Activated CD4-positive, alpha-beta T cell treated with anti-CD3 and anti-CD28 coated beads for 48 hours (primary cell): ENCODE data around the gene DPYD.

Experiments
- DNase-seq: peaks from one replicate; pipeline ENCODE4 v3.0.0-alpha.2; 2020

Gene DPYD

DNA sequence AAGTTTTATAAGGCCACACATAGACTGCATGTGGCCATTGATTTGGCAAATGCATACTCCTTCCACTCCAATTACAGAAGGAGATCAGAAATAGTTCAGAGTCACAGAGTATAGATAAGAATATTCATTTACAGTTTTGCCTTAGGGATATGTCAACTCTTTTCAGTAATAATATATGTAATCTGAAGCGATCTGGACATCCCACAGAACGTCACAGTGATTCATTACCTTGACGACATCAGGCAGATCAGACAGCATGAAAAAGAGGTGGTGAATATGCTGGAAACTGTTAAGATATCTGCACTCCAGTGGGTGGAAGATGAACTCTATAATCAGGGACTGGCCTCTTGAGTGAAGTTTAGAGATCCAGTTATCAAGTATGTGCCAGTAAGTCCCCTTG lies 240.4 kb downstream of the DPYD start:
- no peak for DNase-seq

DNA sequence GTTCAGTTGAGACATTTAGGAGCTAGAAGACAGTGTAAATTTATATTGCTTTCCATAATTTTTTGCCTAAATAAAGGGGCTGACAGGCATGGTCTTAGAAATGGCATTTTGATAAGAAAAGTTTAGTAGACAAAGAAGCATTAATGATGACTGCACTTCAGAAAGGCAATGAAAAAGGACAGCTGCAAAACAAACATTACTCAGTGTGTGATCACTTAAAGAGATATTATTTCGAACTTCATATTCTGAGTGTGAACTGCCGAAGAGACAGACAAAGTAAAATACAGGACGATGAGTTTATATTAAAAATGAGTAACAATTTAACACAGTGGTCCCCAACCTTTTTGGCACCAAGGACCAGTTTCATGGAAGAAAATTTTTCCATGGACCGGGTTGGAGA lies 243.1 kb downstream of the DPYD start:
- no peak for DNase-seq

DNA sequence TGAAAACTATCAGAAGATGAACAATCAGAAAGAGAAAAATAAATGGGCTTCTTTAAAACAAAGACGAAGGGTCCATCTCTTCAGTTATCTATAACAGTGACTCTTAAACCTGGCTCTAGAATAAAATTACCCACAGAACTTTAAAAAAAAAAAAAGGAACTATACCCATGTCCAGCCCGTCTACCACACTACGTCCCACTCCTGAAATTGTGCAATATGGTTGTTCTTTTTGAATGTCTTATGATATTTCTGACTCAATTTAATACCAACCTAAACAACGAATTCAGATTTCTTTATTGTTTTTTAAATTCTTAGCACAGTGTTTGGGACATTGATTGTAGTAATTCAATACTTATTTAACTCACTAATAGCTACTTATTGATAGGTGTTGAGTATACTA lies 246.3 kb downstream of the DPYD start:
- DNase-seq, result no peak

DNA sequence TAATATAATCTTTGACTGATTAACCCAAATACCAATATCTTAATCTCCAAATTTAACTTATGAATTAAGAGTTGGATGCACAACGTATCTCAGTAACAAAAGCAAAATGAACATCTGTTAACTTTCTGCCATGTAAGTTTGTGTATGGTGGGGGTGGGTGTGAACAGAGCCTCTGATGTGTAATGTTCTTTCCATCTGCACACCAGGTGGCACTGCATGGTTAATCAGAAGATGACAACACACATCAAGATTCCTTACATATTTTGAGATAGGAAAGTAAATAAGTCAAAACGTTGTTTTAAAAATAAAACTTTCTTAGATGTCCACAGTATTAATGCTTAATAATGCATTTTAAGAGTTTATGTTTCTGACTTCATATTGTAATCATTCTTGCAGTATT lies 251.9 kb downstream of the DPYD start:
- DNase-seq, result no peak

DNA sequence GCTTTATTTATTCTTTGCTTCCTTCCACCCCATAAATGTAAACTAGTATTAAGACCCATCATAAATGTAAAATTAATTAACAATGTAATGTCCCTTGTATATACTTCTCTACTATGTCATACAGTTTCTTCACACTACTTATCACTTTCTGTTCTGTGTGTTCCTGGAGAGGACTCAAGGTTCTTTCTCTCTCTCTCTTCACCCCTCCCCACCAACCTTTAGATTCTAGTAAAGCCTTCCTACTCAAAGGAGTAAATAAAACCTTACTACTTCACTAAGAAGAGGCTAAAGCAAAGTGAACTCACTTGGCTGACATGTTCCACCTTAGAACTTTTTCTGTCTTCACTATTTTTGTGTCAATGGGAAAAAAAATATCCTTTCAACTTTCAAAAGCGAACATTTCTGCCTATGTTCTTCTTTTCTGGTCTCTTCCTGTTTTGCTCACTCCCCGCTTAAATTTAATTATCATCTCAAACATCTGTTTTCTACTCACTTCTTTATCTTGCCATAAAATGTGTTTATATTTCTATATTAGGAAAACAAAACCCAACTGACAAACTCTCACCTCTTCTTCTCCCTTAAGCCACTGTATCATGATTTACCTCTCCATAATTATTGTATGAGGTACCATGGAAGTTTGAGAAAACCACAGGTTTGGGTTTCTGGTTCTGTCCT lies 260.3 kb downstream of the DPYD start:
- no peak for DNase-seq

DNA sequence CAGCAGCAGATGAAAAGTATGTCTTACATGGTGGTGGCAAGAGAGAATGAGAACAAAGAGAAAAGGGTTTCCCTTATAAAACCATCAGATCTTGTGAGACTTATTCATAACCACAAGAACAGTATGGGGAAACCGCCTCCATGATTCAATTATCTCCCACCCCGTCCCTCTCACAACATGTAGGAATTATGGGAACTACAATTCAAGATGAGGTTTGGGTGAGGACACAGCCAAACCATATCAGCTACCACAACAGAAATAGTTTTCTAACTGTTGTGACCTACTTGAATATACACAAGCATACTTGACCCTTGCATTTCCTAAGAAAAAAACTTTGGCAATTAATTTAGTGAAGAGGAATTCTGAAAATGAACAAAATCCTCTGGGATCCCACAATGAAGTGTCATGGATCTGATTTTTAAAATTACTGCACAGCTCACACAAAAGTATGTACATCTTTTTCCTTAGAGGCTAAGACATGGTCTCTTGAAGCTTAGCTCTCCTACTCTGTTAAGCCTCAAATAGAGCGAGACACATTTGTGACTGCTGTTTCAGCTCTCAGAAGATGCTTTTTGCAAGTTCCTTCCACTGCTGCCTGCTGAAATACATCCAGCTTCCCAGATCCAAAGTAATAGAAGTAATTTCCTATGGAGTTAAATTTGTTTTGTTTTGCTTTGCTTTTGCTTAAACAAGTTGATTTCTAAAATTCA lies 265.8 kb downstream of the DPYD start:
- DNase-seq, result no peak

DNA sequence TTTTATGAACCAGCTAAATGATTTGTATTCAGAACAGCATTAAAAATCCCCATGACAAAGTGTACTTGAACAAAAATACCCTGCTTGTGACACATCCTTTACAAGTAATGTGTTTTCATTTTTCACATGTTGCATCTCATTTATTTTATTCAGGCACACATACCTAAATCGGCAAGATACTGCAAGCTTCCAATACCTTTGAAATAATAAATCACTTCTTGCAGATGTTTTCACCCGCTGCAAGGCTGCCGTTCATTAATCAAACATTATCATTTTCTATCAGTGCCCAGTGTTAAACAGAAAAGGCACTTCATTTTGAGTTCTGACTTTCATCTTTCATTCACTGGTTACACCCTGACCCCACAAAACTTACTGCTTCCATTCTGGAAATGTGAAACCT lies 269.6 kb downstream of the DPYD start:
- DNase-seq, result no peak

DNA sequence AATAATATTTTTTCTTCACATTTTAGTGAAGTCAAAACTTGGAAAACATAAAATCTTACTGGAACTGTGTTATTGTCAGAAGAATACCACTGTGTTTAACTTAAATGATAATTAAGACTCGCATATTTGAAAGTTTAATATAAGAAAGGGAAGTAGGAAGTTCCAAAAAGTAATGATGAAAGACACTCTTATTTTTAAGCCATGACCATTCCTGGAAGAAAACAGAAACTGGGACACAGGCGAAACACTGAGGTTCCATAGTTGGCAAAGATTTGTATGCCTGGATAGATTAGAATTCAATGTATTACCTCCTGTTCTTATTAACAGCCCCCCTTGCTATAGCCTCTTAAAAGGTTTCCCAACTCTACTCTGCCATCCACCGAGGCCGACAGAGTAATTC lies 271.2 kb downstream of the DPYD start:
- DNase-seq, result no peak

DNA sequence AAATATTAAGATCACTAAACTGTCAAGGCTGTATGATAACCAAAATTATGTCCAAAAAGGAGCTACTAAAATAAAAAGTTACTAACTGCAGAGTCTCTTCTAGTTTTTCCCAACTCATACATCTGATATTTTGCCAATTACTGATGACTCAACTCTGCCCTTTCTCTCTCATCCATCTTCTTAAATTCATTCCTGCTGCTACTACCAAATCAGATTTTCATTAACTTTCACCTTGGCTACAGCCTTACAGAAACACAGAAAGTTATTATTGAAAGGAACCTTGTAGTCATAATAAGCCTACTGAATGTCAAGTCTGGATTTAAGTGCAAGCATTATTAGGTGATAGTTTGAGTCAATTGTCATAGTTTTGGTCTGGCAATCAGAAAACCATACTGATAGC lies 273.1 kb downstream of the DPYD start:
- no peak for DNase-seq

DNA sequence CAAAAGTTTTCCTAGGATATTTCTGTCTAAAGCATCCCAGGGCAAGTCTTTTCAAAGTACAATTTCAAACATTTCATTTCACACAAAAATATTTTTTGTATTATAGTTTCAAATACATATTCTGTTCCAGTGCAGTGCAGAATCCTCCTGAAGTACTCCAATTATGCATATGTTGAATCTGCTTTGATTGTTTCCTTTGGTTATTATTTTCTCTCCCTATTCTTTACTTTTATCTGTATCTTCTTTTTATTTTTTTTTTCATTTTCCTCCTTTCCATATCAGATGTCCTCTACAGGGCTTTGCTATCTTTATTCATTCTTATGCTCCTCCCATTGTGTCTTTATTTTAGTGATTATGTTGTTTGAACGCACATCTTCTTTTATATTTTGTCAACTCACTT lies 274.8 kb downstream of the DPYD start:
- no peak for DNase-seq

DNA sequence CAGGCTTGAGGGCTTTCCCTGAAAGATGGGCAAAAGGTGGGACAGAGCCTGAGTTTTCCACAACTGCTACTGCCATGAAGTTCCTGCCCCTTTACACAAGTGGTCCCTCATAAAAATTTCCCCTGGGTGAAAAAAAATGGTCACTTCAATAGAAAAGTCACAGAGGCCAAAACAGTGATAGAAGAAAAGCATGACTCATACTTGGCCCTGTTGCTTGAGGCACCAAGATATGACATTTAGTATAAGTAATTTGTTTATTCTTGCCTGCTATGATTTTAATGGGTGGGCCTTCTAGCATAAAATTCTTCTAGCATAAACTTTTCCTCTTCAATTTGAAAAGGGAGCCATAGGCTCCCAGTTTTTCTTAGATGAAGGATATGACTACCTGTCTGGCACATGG lies 280.2 kb downstream of the DPYD start:
- no peak for DNase-seq

DNA sequence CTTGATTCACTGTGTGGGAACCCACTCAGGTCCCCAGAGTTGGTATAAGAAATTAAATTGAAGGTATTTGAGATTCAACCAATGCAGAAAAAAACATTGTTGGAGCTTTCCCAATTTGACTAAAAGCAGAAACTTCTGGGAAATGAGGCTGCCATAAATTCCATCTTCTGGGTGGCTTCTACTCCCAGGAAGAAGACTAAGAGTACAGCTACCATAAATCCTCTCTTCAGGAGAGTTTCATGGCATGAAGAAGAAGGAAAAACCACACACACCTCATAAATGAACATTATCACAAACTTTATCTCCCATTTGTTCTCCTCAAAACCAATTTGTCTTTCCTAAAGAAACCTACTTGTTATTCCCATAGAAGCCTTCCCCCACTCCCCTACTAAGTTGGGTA lies 283.9 kb downstream of the DPYD start:
- DNase-seq, result no peak

DNA sequence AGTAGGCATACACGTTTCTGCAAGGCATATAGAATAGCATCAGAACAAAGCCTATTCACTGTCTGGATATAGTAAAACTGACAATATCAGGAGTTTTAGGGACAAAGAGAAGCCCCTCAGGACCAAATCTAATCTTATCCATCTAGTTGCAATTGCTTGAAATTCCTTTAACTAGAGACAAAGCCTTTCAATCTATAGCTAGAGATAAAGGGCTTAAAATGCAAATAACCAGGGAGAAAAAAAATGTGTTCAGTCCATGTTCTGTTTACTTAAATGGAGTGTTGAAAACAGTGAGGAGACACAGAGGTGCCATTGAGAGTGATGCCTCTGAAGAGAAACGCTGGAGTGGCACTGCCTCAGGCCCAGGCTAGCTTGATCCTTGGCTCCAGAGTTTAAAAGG lies 286.1 kb downstream of the DPYD start:
- DNase-seq, result no peak

DNA sequence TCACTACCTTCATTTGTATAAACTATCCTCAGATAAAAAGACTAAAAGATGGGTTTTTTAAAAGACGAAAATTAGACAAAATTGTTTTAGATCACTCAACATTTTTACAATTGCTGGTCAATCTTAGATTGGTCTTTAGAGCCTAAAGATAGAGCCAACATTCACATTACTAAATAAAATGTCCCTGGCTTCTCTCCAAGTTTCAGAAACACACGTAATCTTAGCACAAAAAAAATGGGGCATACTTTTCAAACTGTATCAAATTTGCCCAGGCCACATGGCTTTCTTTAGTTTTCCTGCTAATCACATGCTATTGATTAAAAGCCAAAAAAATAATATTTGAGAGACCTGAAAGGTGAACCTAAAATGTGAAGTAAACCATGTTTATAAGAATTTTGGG lies 288.1 kb downstream of the DPYD start:
- no peak for DNase-seq

DNA sequence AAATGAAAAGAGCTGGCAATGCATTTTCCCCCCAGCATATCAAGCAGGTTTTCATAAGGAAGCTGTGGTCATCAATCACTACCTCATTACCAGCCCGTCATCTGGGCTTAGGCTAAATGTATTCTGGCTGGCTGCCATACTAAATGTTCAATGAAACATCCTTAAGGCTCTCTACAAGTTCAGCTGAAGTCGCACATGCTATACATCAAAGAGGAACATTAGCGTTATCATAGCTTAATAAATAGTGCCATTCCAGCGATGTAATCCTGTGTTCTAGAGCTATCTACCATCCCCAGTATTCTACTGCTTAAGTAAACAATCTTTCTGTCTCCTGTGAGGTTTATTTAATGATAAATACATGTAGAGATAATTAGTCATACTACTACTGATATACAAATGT lies 288.8 kb downstream of the DPYD start:
- DNase-seq, result no peak

DNA sequence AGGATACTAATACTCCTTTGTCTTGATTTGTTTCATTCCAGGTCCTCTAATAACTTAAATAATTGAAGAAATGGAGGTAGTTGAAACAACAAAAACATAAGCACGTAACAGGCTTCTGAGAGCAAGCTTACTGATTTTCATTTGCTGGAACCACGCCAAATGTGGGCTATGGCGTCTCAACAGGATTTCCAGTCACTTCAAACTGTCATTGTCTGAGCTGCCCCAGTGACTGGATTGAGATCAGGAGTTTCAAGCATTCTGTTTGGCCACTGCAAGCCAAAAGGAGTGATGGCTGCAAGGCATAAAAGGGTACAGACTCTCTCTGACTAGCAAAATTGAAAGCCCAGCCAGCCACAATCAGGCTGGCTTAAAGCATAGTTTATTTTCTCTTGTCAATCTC lies 289.9 kb downstream of the DPYD start:
- DNase-seq, result no peak

DNA sequence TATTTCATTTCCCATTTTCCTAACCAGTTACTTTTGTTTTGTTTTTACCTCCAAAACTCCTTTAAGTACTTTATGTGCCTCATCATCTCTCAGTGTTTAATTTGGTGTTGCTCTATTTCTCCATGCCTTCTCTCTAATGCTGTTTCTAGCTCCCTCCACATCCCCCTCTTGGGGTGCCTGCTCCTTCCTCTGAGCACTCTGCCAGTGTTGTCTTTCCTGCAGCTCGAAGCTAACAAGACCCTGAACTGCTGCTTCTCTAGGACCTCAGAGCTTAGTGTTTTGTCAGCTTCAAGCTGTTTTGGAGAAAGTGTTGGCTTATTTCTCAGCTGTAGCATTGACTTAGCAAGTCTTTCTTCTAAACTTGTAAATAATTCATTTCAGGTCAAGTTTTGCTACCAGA lies 290.6 kb downstream of the DPYD start:
- DNase-seq, result no peak

DNA sequence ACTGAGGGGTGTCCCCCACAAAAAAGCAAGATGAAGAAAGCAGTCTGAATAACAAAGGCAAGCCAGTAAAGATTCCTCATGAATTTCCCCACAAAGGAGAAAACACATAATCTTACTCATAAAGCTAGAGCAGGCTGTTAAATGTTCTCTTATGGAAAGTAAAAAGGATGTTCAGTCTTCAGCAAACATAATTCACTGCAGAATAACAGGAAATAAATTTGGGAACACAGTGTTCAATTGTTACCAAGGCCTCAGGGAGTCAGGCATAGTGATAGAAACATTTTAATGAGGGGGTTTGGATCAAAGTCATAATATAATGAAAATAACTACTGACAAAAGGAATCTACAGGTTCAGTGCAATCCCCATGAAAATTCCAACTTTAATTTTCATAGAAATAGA lies 297.6 kb downstream of the DPYD start:
- no peak for DNase-seq

DNA sequence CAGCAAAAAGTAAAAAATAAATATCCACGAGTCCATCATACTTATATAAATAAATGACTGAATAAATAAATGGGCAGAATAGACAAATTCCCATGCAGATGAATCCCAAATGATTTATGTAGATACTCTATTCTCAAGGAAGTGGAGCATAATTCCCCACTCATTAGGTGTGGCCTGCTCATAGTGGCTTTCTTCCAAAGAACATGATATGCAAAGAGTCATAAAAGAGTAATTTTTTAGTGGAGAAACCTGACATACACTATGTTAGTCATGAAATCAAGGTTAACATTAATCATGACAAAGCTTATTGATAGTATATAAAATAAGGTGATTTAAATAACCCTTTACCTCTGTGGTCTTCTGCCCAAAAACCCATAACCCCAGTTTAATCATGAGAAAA lies 298.9 kb downstream of the DPYD start:
- no peak for DNase-seq

DNA sequence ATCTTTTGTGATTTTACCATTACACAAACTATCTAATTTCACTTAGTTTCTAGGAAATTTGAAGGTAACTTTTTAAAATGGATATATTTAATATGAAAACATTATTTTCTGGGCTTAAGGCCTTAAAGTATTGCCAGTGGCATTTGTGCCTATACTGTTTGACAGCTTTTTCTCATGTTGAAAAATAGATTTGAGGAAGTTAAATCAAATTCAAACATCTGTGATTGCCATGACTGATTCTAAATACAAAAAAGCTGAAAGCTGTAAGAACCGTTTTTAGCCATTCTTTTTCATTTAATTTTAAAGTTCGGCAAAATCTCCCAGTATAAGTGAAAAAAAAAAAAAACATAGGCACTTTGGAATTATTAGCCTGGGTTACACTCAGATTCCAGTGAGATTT lies 301.1 kb downstream of the DPYD start:
- no peak for DNase-seq

DNA sequence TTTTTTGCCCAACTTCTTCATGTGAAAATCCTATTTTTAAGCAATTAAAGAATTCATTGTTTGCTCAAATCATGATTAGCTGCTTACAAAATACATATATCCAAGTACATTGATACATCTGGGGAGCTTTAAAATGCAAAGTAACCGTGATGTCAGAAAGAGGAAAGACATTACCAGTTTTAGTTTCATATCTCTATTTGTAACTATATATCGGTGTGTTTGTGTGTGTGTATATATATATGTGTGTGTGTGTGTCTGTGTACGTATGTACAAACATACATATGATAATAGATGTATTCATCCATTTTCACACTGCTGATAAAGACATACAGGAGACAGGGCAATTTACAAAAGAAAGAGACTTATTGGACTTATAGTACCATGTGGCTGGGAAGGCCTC lies 310.1 kb downstream of the DPYD start:
- DNase-seq, result no peak

DNA sequence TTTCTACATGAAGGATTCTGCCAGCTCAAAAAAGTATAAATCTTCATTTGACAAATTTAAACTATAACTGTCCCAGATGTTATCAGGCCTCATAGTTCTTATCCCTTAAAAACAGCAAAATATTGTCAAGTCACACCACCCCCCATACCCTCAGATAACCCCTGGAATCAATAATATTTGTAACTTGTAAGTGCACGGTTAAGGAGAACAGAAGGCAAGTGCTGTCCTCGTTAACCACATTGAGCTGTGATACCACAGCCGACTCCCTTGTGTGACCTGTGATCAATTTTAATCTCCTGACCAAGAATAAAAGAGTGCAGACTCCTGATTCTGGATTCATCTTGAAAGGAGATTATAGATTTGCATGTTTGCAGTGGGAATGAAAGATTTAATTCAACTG lies 310.7 kb downstream of the DPYD start:
- no peak for DNase-seq

DNA sequence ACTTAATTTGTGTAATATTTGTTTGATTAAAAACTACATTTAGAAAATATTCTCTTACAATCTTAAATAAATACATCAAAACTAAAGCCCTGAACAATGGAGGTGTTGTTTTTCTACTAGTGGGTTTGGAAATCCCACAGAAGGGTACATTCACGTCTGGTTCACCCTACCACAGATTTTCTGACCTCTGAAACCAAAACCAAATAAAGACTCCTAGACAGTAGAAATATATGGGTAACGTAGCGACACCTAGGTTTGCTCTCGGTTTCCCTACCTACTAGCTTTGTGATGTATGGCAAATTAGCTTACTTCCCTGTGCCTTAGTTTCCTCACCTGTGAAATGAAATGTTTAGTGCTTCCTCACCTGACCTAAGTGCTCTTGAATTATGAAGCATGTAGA lies 312.6 kb downstream of the DPYD start:
- DNase-seq, result no peak

DNA sequence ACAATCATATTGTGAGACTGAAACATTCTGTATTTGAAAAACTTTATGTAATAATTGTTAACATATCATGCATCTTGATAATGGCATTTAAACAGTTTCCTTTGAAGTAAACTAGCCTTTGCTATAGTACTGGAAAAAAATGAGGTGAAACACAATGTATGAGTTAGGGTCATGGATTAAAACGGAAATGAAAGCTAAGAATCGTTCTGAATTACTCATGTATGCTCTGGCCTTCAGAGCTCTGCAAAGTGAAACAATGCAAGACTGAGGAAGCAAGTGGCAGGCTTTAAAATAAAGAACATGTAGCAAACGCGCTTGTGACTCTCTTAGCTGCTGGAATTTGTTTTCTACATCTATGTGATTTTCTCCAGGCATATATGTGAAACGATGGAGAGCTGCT lies 317.1 kb downstream of the DPYD start:
- DNase-seq, result no peak

DNA sequence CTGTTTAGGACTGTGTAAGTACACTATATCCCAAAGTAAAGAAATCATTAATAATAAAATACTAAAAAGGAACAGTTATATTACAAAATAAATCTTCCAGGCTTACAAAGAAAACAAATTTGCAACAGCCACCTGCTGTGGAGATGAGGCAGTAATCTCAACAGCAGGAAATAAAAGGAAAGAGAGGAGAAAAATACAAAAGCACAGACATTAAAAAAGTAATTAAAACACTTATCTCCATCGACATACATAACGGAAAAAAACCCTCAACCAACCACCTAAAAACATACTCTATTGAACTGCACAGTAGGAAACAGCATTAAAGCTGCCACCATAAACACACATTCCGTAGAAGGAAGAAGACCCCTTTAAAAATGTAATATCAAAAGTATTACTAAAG lies 317.6 kb downstream of the DPYD start:
- DNase-seq, result no peak
